NCI-H2196 treated with DMSO at 0.1 percent for 48 hours (cell line): ENCODE results near the gene TM9SF4.
"Not testable (repeated sequence)": the region's sequence is repeated elsewhere in the genome, so short reads cannot be mapped to it uniquely, and the experiment has no call there.

Experiments
- DNase-seq: peaks from one replicate; lab custom pipeline; 2025; ENCODE audit not compliant: unreplicated experiment; lab: John Stamatoyannopoulos, UW

Gene TM9SF4

GRCh38 chr20:32155017-32155981 is 45.8 kb downstream of the TM9SF4 start:
- DNase-seq = peak; percentile 98

- no peak for DNase-seq
Observed at GRCh38 chr20:32157611-32158010, 48.1 kb downstream of the TM9SF4 start.

GRCh38 chr20:32158351-32158750 is 48.8 kb downstream of the TM9SF4 start:
- DNase-seq = no peak

- no peak for DNase-seq
Observed at GRCh38 chr20:32158943-32159660, 49.6 kb downstream of the TM9SF4 start.

- DNase-seq = no peak
Observed at GRCh38 chr20:32159766-32160221, 50.3 kb downstream of the TM9SF4 start.

GRCh38 chr20:32160341-32160740 is 50.8 kb downstream of the TM9SF4 start:
- DNase-seq = no peak

- DNase-seq = no peak
Observed at GRCh38 chr20:32162351-32162750, 52.8 kb downstream of the TM9SF4 start.

GRCh38 chr20:32163951-32164350 is 54.4 kb downstream of the TM9SF4 start:
- DNase-seq = no peak

- DNase-seq = no peak
Observed at GRCh38 chr20:32164984-32165735, 55.6 kb downstream of the TM9SF4 start.

- no peak for DNase-seq
Observed at GRCh38 chr20:32165836-32166545, 56.5 kb downstream of the TM9SF4 start.

- no peak for DNase-seq
Observed at GRCh38 chr20:32167552-32167951, 58.0 kb downstream of the TM9SF4 start.

GRCh38 chr20:32168184-32168910 is 58.8 kb downstream of the TM9SF4 start:
- DNase-seq = peak; percentile 16

GRCh38 chr20:32177696-32178095 is 68.2 kb downstream of the TM9SF4 start:
- DNase-seq = not testable (repeated sequence)

- no peak for DNase-seq
Observed at GRCh38 chr20:32179515-32179914, 70.0 kb downstream of the TM9SF4 start.

GRCh38 chr20:32179934-32180333 is 70.4 kb downstream of the TM9SF4 start:
- DNase-seq = no peak

GRCh38 chr20:32181606-32182005 is 72.1 kb downstream of the TM9SF4 start:
- DNase-seq = no peak

- DNase-seq = no peak
Observed at GRCh38 chr20:32183947-32184635, 74.6 kb downstream of the TM9SF4 start.

- DNase-seq = no peak
Observed at GRCh38 chr20:32184961-32185603, 75.6 kb downstream of the TM9SF4 start.

- no peak for DNase-seq
Observed at GRCh38 chr20:32186506-32186905, 77.0 kb downstream of the TM9SF4 start.
